ENCODE measurements around the gene CENPX.

CENPX gene

DNA sequence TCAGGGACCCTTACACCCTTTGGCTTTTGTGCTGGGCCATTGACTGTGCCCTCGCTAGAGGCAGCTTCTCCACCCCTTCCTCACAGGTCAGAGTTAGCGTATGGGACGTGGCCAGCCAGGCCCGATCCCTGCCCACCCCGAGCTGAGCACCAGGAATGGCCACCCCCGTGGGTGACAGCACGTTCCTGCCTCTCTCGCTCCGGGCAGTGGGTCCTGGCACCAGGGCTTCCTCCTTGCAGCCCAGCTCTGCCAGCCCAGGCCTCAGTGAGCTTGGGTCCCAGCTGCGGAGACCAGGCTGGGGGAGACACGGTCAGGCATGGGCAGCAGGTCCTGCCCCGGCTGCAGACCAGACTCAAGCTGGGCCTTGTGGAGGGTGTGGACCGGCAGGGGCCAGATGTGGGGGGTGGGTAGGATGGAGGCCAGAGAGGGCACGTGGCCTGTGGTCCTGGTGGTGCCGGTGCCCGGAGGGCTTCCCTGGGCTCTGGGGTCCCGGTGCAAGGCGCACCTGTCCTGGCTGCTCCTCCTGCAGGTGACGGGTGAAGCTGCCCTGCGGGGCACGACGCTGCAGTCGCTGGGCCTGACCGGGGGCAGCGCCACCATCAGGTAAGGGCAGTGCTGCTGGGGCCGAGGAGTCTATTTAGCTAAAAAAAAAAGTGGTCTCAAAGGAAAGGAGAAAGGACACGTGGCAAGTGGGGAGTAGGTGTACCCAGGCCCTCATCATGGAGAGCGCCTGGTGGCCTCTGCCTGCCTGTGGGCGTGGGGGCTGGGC lies 27.0 kb downstream of the CENPX start:
- TF ChIP-seq, protein P1, sequence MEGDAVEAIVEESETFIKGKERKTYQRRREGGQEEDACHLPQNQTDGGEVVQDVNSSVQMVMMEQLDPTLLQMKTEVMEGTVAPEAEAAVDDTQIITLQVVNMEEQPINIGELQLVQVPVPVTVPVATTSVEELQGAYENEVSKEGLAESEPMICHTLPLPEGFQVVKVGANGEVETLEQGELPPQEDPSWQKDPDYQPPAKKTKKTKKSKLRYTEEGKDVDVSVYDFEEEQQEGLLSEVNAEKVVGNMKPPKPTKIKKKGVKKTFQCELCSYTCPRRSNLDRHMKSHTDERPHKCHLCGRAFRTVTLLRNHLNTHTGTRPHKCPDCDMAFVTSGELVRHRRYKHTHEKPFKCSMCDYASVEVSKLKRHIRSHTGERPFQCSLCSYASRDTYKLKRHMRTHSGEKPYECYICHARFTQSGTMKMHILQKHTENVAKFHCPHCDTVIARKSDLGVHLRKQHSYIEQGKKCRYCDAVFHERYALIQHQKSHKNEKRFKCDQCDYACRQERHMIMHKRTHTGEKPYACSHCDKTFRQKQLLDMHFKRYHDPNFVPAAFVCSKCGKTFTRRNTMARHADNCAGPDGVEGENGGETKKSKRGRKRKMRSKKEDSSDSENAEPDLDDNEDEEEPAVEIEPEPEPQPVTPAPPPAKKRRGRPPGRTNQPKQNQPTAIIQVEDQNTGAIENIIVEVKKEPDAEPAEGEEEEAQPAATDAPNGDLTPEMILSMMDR (IDR thresholded peaks at IDR 0.05; ENCODE audit: low read depth, low read length, missing control alignments): no peak
- no peak for DNase-seq (ENCODE audit: low read depth)
- no peak overlapping the region for H3K4me3 ChIP-seq (ENCODE audit: low read depth, low read length)

DNA sequence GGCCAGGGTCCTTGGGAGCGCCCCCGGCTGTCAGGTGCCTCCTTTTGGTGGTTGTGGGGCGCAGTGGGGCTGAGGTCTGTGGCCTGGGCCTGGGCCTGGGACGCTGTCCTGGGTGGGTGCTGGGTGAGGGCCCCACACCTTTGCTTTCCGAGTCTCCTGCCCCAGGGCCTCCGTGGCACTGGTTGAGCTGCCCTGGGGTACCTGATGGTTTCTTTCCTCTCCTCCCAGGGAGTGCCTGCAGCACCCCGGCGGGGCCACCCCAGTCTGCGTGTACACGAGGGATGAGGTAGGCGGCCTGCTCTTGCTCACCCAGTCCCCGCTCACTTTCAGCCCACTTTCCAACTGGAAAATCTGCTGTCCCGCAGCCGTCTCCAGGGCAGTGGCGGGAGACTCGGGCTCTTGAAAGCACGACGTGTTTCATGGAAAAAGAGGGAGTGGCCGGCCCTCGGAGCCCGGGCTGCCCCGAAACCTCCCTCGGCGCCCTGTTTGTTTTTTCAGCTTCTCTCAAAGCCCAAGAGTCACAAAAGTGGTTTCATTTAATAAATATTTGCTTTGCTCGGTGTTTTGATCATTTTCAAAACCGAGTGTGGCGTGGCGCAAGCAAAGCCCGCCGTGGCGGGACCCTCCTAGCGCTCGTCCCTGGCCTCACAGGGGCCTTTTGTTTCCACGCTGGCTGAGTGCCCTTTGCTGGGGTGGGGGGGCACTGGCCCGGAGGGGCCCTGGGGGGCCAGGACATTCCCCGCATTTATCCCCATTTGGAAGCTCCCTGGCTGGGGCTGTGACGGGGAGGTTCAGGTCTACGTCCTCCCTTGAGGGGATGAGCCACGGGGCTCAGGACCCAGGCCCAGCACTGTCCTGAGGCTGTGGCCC lies 27.9 kb downstream of the CENPX start:
- no peak overlapping the region for H3K4me3 ChIP-seq (ENCODE audit: low read depth, low read length)
- TF ChIP-seq, protein P1 (IDR thresholded peaks at IDR 0.05; ENCODE audit: low read depth, low read length, missing control alignments): no peak
- DNase-seq (ENCODE audit: low read depth): no peak

DNA sequence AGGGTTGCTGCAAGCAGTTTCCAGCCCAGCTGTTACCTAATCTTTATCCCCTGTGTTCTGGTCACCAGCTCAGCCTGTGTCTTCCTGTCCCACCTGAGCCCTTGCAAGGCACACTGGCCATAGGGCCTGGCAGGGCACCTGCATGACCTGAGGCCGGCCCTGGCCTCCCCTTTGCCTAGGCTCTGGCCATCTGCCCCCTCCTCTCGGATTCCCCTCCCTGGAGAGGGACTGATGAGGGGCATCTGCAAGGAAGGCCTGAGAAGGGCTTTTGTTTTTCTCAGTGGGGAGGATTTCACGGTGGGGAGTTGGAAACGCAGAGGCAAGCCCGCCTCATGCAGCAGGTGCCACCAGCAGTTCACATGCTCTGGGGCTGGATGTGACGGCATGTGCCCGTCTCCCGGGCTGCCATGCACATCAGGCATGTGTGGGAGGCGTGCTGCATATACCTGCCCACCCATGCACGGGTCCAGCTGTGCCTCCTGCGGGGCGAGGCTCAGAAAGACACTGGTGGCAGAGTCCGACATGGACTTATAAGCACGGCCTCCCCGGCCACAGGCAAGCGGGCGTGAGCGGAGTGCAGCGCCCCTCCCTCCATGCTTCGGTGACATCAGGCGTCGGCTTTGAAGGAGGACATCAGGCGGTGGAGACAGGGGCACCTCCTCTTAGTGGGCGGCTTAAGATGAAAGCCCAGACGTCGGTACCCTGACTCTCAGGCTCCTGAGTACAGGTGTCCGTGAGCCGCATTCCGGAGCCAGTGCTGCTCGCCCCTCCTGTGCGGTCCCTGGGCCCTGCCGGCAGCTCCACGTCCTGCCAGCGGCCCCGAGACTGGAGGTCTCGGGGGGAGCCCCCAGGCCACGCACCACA lies 28.7 kb downstream of the CENPX start:
- TF ChIP-seq, protein P1 (IDR thresholded peaks at IDR 0.05; ENCODE audit: low read depth, low read length, missing control alignments): no peak
- no peak overlapping the region for H3K4me3 ChIP-seq (ENCODE audit: low read depth, low read length)
- DNase-seq (ENCODE audit: low read depth): no peak

DNA sequence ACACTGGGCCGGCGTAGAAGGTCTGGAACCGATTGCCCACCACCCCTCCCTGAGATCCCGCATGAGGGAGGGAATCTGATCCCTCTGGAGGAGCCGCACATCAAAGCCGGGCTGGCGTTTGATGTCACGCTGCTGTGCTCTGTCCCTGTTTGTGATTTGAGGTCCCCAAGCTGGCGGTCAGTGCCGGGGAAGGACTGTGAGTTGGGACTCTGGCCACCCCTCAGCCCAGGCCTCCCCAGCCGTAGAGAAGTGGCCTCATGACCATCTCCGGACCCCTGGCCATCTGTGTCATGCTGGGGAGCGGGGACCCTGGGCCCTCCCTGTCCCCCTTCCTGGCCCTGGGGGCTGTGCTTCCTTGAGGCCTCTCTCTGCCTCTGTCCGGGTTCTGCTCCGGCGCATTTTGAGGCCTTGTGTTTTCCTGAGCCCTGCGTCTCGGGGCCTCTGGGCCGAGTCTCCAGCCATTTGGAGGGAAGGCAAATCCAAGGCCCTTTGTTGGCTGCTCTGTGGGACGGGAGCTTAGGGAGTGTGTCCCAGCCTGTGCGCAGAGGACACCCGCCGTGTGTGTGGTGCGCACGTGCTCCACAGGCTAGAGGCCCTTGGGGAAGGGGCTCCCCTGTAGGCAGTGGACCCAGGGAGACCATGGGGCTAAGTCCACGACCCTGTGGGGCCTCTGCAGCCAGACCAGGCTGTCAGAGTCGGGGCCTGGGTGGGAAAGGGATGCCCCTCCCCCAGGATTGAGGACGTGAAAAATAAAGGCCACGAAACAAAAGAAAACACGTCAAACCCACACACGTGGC lies 30.2 kb downstream of the CENPX start:
- H3K4me3 ChIP-seq (ENCODE audit: low read depth, low read length): no peak overlapping the region
- TF ChIP-seq, protein P1 (IDR thresholded peaks at IDR 0.05; ENCODE audit: low read depth, low read length, missing control alignments): no peak
- DNase-seq (ENCODE audit: low read depth): no peak

DNA sequence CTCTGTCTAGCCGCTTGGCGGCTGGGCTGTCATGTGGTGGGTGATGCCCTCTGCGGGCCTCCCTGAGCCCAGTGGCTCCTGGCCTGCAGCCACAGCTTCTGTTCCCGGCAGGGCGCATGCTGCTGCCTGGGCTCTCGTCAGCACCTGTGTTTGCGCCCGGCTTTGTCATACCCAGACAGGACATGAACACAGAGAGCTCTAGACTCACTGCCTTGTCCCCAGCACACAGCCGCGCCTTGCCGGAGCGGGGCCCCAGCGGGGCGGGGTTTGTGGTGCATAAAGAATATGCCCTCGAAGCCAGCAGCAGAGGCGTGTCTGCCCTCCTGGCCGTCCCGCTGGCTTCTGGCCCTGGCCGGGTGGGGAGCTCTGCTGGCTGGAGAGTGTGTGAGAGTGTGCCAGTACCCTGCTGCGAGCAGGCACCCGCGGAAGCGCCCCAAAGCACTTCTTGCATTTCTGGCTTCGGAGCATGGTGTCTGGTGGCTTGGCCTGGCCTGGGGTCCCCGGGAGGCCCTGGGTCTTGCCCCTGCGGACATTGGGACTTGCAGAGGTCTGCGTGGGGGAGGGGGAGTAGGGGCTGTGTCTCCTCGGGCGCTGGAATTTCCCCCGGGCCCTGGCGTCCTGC lies 30.9 kb downstream of the CENPX start:
- TF ChIP-seq, protein P1 (IDR thresholded peaks at IDR 0.05; ENCODE audit: low read depth, low read length, missing control alignments): no peak
- H3K4me3 ChIP-seq (ENCODE audit: low read depth, low read length): no peak overlapping the region
- no peak for DNase-seq (ENCODE audit: low read depth)

Data from GM12864 (cell line).